Measurements from ENCODE around the gene OR8A1. TPM values are rescaled to one million over a fixed set of nuclear protein-coding genes. Genes with fewer than 3 reads are reported as not detected.
"Not testable (repeated sequence)": the region's sequence is repeated elsewhere in the genome, so short reads cannot be mapped to it uniquely, and the experiment has no call there.

Gene OR8A1
- total RNA-seq, 1 donor from 2014 or later, result not detected

- ATAC-seq, result no peak
These were observed 22.8 kb downstream of the OR8A1 start for GRCh38 chr11:124592627-124593026.

GRCh38 chr11:124595302-124595701 lies 25.5 kb downstream of the OR8A1 start:
- DNase-seq (ENCODE audit: low spot score), result no peak
- no peak for ATAC-seq

More at GRCh38 chr11:124592627-124593026, 22.8 kb downstream of the OR8A1 start:
- DNase-seq (ENCODE audit: low spot score), result no peak

- no peak for DNase-seq (ENCODE audit: low spot score)
- ATAC-seq, result no peak
These were observed 27.8 kb downstream of the OR8A1 start for GRCh38 chr11:124597626-124598025.

- ATAC-seq (no peak), DNase-seq (ENCODE audit: low spot score) (no peak)
These were observed 31.0 kb downstream of the OR8A1 start for GRCh38 chr11:124600621-124601320.

GRCh38 chr11:124602193-124602592 lies 32.4 kb downstream of the OR8A1 start:
- DNase-seq (ENCODE audit: low spot score), result no peak
- no peak for ATAC-seq

GRCh38 chr11:124602723-124603122 lies 32.9 kb downstream of the OR8A1 start:
- not testable (repeated sequence) for DNase-seq (ENCODE audit: low spot score); ATAC-seq

GRCh38 chr11:124605719-124606118 lies 35.9 kb downstream of the OR8A1 start:
- ATAC-seq, result peak; percentile 25
- no peak for DNase-seq (ENCODE audit: low spot score)

- no peak for DNase-seq (ENCODE audit: low spot score)
- ATAC-seq, result no peak
These were observed 38.4 kb downstream of the OR8A1 start for GRCh38 chr11:124608147-124608546.

- DNase-seq (ENCODE audit: low spot score) (no peak), ATAC-seq (no peak)
These were observed 40.5 kb downstream of the OR8A1 start for GRCh38 chr11:124610295-124610694.

- no peak for ATAC-seq
These were observed 41.3 kb downstream of the OR8A1 start, which contains the start of gene PANX3 for GRCh38 chr11:124611064-124611463. Gene PANX3, plus strand, starts transcription at chr11:124611428. Its CDS starts 129 bp downstream, at chr11:124611557.

GRCh38 chr11:124612045-124612444 lies 42.2 kb downstream of the OR8A1 start:
- ATAC-seq, result no peak
- no peak for DNase-seq (ENCODE audit: low spot score)

More at GRCh38 chr11:124611064-124611463, 41.3 kb downstream of the OR8A1 start, which contains the start of gene PANX3:
- no peak for DNase-seq (ENCODE audit: low spot score)

GRCh38 chr11:124612567-124613246 lies 42.9 kb downstream of the OR8A1 start:
- no peak for ATAC-seq
- DNase-seq (ENCODE audit: low spot score), result no peak

GRCh38 chr11:124618863-124619262 lies 49.1 kb downstream of the OR8A1 start:
- ATAC-seq (no peak), DNase-seq (ENCODE audit: low spot score) (no peak)

Other genes starting within 250 kb of the OR8A1 start
- gene OR8D2, start 249.8 kb upstream of the OR8A1 start, total RNA-seq, result not detected
- gene OR8B2, start 185.5 kb upstream of the OR8A1 start, total RNA-seq, result not detected
- not detected for gene OR8B3, start 171.0 kb upstream of the OR8A1 start, total RNA-seq
- not detected for gene OR8B4, start 145.1 kb upstream of the OR8A1 start, total RNA-seq
- gene OR8B8, start 124.3 kb upstream of the OR8A1 start, total RNA-seq, result not detected
- gene OR8B12, start 26.3 kb upstream of the OR8A1 start, total RNA-seq, result not detected
- not detected for gene PANX3, start 41.4 kb downstream of the OR8A1 start, total RNA-seq
- 23.3 TPM for gene TBRG1, start 52.9 kb downstream of the OR8A1 start, total RNA-seq
- gene SIAE, start 103.7 kb downstream of the OR8A1 start, total RNA-seq, result 34.4 TPM
- gene SPA17, start 103.9 kb downstream of the OR8A1 start, total RNA-seq, result 0.86 TPM
- 1.4 TPM for gene NRGN, start 169.9 kb downstream of the OR8A1 start, total RNA-seq
- gene VSIG2, start 182.3 kb downstream of the OR8A1 start, total RNA-seq, result 1.3 TPM
- gene ESAM, start 192.3 kb downstream of the OR8A1 start, total RNA-seq, result 10.5 TPM
- 4.9 TPM for gene MSANTD2, start 230.4 kb downstream of the OR8A1 start, total RNA-seq